Peyer's patch (tissue), 4 donors: ENCODE results near the gene TREML1. TPM values are rescaled to one million over a fixed set of nuclear protein-coding genes. Genes with fewer than 3 reads are reported as not detected.
"Not testable (repeated sequence)": the region's sequence is repeated elsewhere in the genome, so short reads cannot be mapped to it uniquely, and the experiment has no call there.

Experiments used
- DNase-seq, 3 donors: peaks; one replicate each; pipeline ENCODE4 v3.0.0-alpha.2; 2017 to 2019
- H3K27ac ChIP-seq, 4 donors: fragments of 200-600 bp; sonication (generic); one replicate each; pipeline ENCODE4 v1.5.1; 2016 to 2019
- H3K27me3 ChIP-seq, 2 donors: fragments of 200-600 bp; sonication (generic); one replicate each; pipeline ENCODE4 v1.5.1; 2019
- H3K36me3 ChIP-seq, 3 donors: fragments of 200-600 bp; sonication (generic); one replicate each; pipeline ENCODE4 v1.5.1; 2016 to 2019
- H3K4me1 ChIP-seq, 4 donors: fragments of 200-600 bp; sonication (generic); one replicate each; pipeline ENCODE4 v1.5.1; 2016 to 2019
- H3K4me3 ChIP-seq, 4 donors: fragments of 200-600 bp; sonication (generic); 1 replicate in 3 of 4; 2 replicates in 1 of 4; pipeline ENCODE4 v1.5.1; 2016 to 2019; ENCODE audit warnings: mild to moderate bottlenecking in 1 of 4
- H3K9me3 ChIP-seq, 4 donors: fragments of 200-600 bp; sonication (generic); one replicate each; pipeline ENCODE4 v1.5.1; 2016 to 2019; ENCODE audit warnings: mild to moderate bottlenecking in 1 of 4
- POLR2A ChIP-seq, 2 donors: fragments of 450-650 bp; IDR thresholded peaks; one replicate each; pipeline ENCODE4 v1.5.1; 2017; ENCODE audit warnings: antibody characterized with exemption in 2 of 2, mild to moderate bottlenecking in 2 of 2, moderate library complexity in 2 of 2
- total RNA-seq, 4 donors: library from RNA; depleted of rRNA; stranded (reverse); fragments of >200 nt; gene quantifications; one replicate each; pipeline ENCODE4 v1.1.0, GENCODE V29; 2016
- TF ChIP-seq, protein P1 (sequence below), 6 experiments: fragments of 450-650 bp in 4 of 6; fragments of 200-600 bp in 2 of 6; sonication (generic) in 1 of 6; IDR thresholded peaks; one replicate each; pipeline ENCODE4 v1.5.1; 2017 to 2019; ENCODE audit warnings: antibody characterized with exemption in 6 of 6, mild to moderate bottlenecking in 3 of 6, moderate library complexity in 1 of 6

The TREML1 gene
- total RNA-seq, 4 donors from 2014 or later: not detected

DNA sequence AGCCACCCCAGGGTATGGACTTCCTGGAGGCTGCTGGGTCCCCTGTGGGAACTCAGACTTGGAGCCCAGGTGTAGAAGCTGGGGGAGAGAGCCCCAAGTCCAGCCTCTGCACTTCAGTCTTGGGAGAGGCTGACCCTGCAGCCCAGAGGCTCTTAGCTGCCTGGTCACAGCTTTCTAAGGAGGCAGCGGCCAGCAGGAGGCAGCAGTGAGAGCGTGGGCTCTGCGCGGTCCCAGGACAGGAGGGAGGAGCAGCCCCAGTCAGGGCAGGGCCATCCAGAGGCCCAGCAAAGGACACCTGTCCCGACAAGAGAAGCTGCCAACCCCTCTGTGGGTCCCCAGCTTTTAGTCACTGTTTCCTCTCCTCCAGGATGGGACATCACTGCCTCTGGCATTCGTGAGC, 37.4 kb upstream of the TREML1 start:
- no peak overlapping the region for H3K4me3 ChIP-seq
- peaks cover 0 to 5% (median 0%) of the 10 kb centered on the region in 4 donors for H3K9me3 ChIP-seq
- no peaks in the 10 kb centered on the region for H3K27me3 ChIP-seq
- TF ChIP-seq POLR2A (IDR thresholded peaks at IDR 0.05): no peak
- TF ChIP-seq, protein P1, sequence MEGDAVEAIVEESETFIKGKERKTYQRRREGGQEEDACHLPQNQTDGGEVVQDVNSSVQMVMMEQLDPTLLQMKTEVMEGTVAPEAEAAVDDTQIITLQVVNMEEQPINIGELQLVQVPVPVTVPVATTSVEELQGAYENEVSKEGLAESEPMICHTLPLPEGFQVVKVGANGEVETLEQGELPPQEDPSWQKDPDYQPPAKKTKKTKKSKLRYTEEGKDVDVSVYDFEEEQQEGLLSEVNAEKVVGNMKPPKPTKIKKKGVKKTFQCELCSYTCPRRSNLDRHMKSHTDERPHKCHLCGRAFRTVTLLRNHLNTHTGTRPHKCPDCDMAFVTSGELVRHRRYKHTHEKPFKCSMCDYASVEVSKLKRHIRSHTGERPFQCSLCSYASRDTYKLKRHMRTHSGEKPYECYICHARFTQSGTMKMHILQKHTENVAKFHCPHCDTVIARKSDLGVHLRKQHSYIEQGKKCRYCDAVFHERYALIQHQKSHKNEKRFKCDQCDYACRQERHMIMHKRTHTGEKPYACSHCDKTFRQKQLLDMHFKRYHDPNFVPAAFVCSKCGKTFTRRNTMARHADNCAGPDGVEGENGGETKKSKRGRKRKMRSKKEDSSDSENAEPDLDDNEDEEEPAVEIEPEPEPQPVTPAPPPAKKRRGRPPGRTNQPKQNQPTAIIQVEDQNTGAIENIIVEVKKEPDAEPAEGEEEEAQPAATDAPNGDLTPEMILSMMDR (IDR thresholded peaks at IDR 0.05): peak in 1 of 6 experiments; percentile 12
- no peak overlapping the region for H3K27ac ChIP-seq
- no peak for DNase-seq
- H3K4me1 ChIP-seq: no peaks in the 10 kb centered on the region
- no peaks in the 10 kb centered on the region for H3K36me3 ChIP-seq

DNA sequence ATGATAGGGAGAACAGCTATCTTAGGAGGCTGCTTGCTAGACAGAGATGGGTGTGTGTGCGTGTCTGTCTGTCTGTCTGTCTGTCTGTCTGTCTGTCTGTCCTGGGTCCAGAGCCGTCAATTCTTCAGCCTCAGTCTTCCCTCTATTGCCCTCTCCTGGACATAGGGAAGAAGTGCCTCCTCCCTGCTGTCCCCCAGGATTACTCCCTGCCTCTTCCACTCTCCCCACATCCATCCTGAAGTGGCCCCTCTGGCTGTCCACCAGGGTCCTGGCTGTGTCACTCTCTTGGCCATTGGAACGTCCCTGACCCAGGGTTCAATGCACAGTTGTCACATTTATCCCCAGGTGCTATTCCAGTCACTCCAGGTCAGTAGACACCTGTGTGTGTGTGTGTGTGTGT, 36.6 kb upstream of the TREML1 start:
- DNase-seq: no peak
- TF ChIP-seq, protein P1 (IDR thresholded peaks at IDR 0.05): no peak
- no peak for TF ChIP-seq POLR2A (IDR thresholded peaks at IDR 0.05)
- Histone ChIP-seq H3K4me1 (no peaks in the 10 kb centered on the region), H3K4me3 (no peak overlapping the region), H3K27me3 (no peaks in the 10 kb centered on the region), H3K27ac (no peak overlapping the region), H3K36me3 (no peaks in the 10 kb centered on the region), H3K9me3 (peaks cover 0 to 5% (median 0%) of the 10 kb centered on the region in 4 donors)

DNA sequence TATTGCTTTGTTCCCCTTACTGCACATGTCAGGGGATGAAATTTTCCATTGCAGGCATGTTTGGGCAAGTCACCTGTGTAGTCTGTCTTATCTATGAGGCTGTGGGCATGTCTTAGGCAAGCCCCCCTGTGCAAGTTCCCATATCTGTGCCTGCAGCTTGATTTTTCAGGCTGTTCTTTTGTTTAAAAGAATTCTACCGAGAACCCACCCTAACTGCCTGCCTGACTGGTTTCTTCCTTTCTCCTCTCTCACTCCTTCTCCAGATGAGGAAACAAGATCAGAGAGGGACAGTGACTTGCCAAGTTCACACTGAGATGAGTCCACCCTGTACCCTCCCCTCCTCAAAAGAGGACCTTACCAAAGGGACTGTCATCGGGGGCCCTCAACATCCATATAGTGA, 35.8 kb upstream of the TREML1 start:
- peaks cover 0 to 5% (median 0%) of the 10 kb centered on the region in 4 donors for H3K9me3 ChIP-seq
- DNase-seq: no peak
- TF ChIP-seq, protein P1 (IDR thresholded peaks at IDR 0.05): no peak
- H3K36me3 ChIP-seq: no peaks in the 10 kb centered on the region
- H3K4me1 ChIP-seq: no peaks in the 10 kb centered on the region
- H3K4me3 ChIP-seq: no peak overlapping the region
- no peak overlapping the region for H3K27ac ChIP-seq
- H3K27me3 ChIP-seq: no peaks in the 10 kb centered on the region

DNA sequence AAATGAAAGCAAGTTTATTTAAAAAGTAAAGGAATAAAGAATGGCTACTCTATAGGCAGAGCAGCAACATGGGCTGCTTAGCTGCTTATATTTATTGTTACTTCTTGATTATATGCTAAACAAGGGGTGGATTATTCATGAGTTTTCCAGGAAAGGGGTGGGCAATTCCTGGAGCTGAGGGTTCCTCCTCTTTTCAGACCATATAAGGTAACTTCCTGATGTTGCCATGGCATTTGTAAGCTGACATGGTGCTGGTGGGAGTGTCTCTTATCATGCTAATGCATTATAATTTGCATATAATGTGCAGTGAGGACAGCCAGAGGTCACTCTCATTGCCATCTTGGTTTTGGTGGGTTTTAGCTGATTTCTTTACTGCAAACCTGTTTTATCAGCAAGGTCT, 34.9 kb upstream of the TREML1 start:
- not testable (repeated sequence) for H3K27me3 ChIP-seq, H3K9me3 ChIP-seq, H3K4me1 ChIP-seq, DNase-seq, H3K36me3 ChIP-seq, H3K4me3 ChIP-seq, H3K27ac ChIP-seq

DNA sequence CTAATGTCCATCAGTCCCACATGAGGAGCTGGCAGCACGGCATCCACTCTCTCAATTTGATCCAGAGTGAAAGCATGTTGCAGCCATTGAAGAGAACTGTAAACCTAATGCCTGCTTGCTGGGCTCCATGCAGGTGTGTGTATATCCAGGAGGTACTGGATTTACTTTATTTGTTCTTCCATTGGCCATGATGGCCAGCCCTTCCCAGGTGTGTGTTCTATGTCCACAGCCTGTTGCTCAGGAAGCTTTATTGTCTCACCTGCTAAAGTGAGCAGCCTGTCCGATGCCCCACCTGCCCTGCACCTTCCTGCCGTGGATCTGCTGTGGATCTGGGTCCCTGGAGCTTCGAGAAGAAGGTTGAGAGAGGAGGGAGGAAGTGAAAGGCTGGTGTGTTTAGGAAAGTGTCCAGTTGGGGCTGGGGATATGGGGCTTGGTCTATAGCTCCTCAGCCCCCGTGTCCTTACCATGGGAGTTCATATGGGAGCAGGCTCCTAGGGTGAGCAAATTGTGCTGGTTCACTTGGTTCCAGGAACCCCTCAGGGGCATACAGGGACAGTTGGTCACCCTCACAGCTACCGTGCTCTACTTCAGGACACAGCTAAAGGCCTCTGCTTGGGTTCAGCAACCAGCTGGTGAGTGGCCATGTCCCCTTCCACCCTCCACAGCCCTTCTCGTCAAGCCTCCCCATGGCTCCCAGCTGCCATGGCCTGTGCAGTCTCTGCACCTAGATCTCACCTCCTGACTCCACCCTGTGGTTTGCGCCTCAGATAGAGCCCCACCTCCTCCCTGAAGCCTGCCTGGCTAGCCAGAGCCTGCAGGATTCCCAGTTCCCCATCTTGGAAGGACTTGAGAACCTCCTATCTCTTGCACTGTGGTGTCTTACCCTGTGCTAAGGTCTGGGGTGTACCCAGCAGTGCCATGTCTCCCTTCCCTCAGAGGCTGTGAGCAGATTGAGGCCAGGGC, 34.1 kb upstream of the TREML1 start:
- no peaks in the 10 kb centered on the region for H3K27me3 ChIP-seq
- H3K9me3 ChIP-seq: peaks cover 0 to 5% (median 0%) of the 10 kb centered on the region in 4 donors
- no peak overlapping the region for H3K4me3 ChIP-seq
- no peaks in the 10 kb centered on the region for H3K4me1 ChIP-seq
- no peak for TF ChIP-seq POLR2A (IDR thresholded peaks at IDR 0.05)
- TF ChIP-seq, protein P1 (IDR thresholded peaks at IDR 0.05): no peak
- no peaks in the 10 kb centered on the region for H3K36me3 ChIP-seq
- no peak for DNase-seq
- no peak overlapping the region for H3K27ac ChIP-seq

DNA sequence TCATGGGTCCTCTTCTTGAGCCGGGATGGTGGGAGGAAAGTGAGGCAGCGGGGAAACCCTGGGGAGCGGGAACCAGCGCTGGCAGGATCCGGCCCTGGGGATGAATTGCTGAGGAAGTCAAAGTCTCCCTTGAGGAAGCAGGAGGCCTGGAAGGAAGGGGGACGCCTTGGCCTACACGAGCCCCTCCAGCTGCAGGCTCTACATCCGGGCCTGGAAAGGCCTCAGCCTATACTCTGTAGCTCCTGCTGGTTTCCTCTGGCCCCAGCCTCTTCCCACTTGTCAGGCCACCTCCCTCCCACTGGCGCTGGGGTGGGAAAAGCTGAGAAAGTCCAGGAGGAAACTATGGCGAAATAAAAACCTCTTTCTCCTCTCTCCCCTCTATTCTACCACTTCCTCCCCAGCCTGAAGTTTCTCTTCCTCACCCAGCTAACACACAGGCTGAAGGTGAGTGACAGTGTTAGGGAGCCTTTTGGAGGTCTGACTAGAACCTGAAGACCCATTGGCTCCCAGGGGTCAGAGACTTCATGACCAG, 31.9 kb upstream of the TREML1 start:
- no peak for DNase-seq

More for the DNA sequence above, 31.9 kb upstream of the TREML1 start:
- no peaks in the 10 kb centered on the region for H3K36me3 ChIP-seq
- no peak overlapping the region for H3K4me3 ChIP-seq
- no peak overlapping the region for H3K27ac ChIP-seq
- H3K27me3 ChIP-seq: no peaks in the 10 kb centered on the region
- TF ChIP-seq, protein P1 (IDR thresholded peaks at IDR 0.05): no peak
- TF ChIP-seq POLR2A (IDR thresholded peaks at IDR 0.05): no peak
- no peaks in the 10 kb centered on the region for H3K4me1 ChIP-seq
- H3K9me3 ChIP-seq: peaks cover 0 to 5% (median 0%) of the 10 kb centered on the region in 4 donors
